Ectodermal cell (in vitro differentiated cells): ENCODE measurements around the gene RCL1.

ENCODE experiments used
- H3K27ac ChIP-seq: 2 replicates; pipeline ENCODE4 v1.7.0; 2013; ENCODE audit warnings: mild to moderate bottlenecking, low read depth, low read length; ENCODE audit not compliant: insufficient read depth, poor library complexity, severe bottlenecking
- H3K27me3 ChIP-seq: 2 replicates; pipeline ENCODE4 v1.7.0; 2013; ENCODE audit warnings: mild to moderate bottlenecking, low read length; ENCODE audit not compliant: insufficient read depth, control insufficient read depth, poor library complexity, severe bottlenecking
- H3K36me3 ChIP-seq: one replicate; pipeline ENCODE4 v1.7.0; 2013; ENCODE audit warnings: low read length; ENCODE audit not compliant: control insufficient read depth, insufficient read depth
- H3K4me1 ChIP-seq: one replicate; pipeline ENCODE4 v1.7.0; 2013; ENCODE audit warnings: low read length; ENCODE audit not compliant: control insufficient read depth, insufficient read depth
- H3K4me3 ChIP-seq: 2 replicates; pipeline ENCODE4 v1.7.0; 2013; ENCODE audit warnings: low read depth, low read length, control low read depth; ENCODE audit not compliant: insufficient read depth
- H3K9me3 ChIP-seq: 2 replicates; pipeline ENCODE4 v1.7.0; 2013; ENCODE audit warnings: mild to moderate bottlenecking, low read length, moderate library complexity; ENCODE audit not compliant: control insufficient read depth
- WGBS, 2 experiments: methylation state at CpG; one replicate each; pipeline ENCODE4 v1.1.7; 2013; ENCODE audit warnings: missing lambda C conversion rate in 2 of 2; 5-methylcytosine and 5-hydroxymethylcytosine counted together

The RCL1 gene

GRCh38 chr9:4796988-4797853 lies 4.5 kb downstream of the RCL1 start:
- H3K27me3 ChIP-seq: no peaks in the 10 kb centered on the region
- H3K36me3 ChIP-seq: no peaks in the 10 kb centered on the region
- no peaks in the 10 kb centered on the region for H3K9me3 ChIP-seq
- H3K27ac ChIP-seq: no peak overlapping the region
- H3K4me1 ChIP-seq: peaks cover 14% of the 10 kb centered on the region
- WGBS, 2 experiments: 91 to 96% methylated on average over 4 of the region's 4 CpGs
- H3K4me3 ChIP-seq: no peak overlapping the region

- whole genome bisulfite sequencing, 2 experiments: 79 to 83% methylated on average over 4 of the region's 4 CpGs
- Histone ChIP-seq H3K4me1 (peaks cover 14% of the 10 kb centered on the region), H3K27ac (no peak overlapping the region), H3K9me3 (no peaks in the 10 kb centered on the region), H3K36me3 (no peaks in the 10 kb centered on the region), H3K4me3 (no peak overlapping the region), H3K27me3 (no peaks in the 10 kb centered on the region)
Measured at GRCh38 chr9:4797854-4798150, 5.1 kb downstream of the RCL1 start.

GRCh38 chr9:4798281-4799032 lies 5.7 kb downstream of the RCL1 start:
- H3K27ac ChIP-seq: no peak overlapping the region
- WGBS, 2 experiments: 86 to 100% methylated on average over 1 to 2 of the region's 2 CpGs
- H3K4me3 ChIP-seq: no peak overlapping the region
- H3K27me3 ChIP-seq: no peaks in the 10 kb centered on the region
- H3K9me3 ChIP-seq: no peaks in the 10 kb centered on the region
- peaks cover 14% of the 10 kb centered on the region for H3K4me1 ChIP-seq
- H3K36me3 ChIP-seq: no peaks in the 10 kb centered on the region

- H3K9me3 ChIP-seq: no peaks in the 10 kb centered on the region
- peaks cover 14% of the 10 kb centered on the region for H3K4me1 ChIP-seq
- H3K27ac ChIP-seq: no peak overlapping the region
- no peaks in the 10 kb centered on the region for H3K27me3 ChIP-seq
- H3K4me3 ChIP-seq: no peak overlapping the region
- 81 to 86% methylated on average over 3 of the region's 3 CpGs for WGBS, 2 experiments
- H3K36me3 ChIP-seq: no peaks in the 10 kb centered on the region
Measured at GRCh38 chr9:4799033-4799430, 6.3 kb downstream of the RCL1 start.

- Histone ChIP-seq H3K27ac (no peak overlapping the region), H3K4me1 (peaks cover 14% of the 10 kb centered on the region), H3K27me3 (no peaks in the 10 kb centered on the region), H3K4me3 (no peak overlapping the region), H3K36me3 (no peaks in the 10 kb centered on the region), H3K9me3 (no peaks in the 10 kb centered on the region)
- 94 to 95% methylated on average over 3 of the region's 3 CpGs for WGBS, 2 experiments
Measured at GRCh38 chr9:4799775-4800174, 7.0 kb downstream of the RCL1 start.

- Histone ChIP-seq H3K27ac (no peak overlapping the region), H3K27me3 (no peaks in the 10 kb centered on the region), H3K9me3 (no peaks in the 10 kb centered on the region), H3K4me3 (no peak overlapping the region), H3K4me1 (peaks cover 14% of the 10 kb centered on the region), H3K36me3 (no peaks in the 10 kb centered on the region)
- WGBS, 2 experiments: 95 to 97% methylated on average over 5 to 6 of the region's 6 CpGs
Measured at GRCh38 chr9:4801156-4801555, 8.4 kb downstream of the RCL1 start.

GRCh38 chr9:4803670-4804530 lies 11.2 kb downstream of the RCL1 start:
- Histone ChIP-seq H3K4me1 (no peaks in the 10 kb centered on the region), H3K9me3 (no peaks in the 10 kb centered on the region), H3K27ac (no peak overlapping the region), H3K4me3 (no peak overlapping the region), H3K36me3 (no peaks in the 10 kb centered on the region), H3K27me3 (no peaks in the 10 kb centered on the region)
- WGBS, 2 experiments: 94% methylated on average over 27 of the region's 27 CpGs

GRCh38 chr9:4804531-4805016 lies 11.8 kb downstream of the RCL1 start:
- H3K27ac ChIP-seq: no peak overlapping the region
- no peaks in the 10 kb centered on the region for H3K4me1 ChIP-seq
- H3K27me3 ChIP-seq: no peaks in the 10 kb centered on the region
- no peaks in the 10 kb centered on the region for H3K9me3 ChIP-seq
- no peaks in the 10 kb centered on the region for H3K36me3 ChIP-seq
- no peak overlapping the region for H3K4me3 ChIP-seq
- WGBS, 2 experiments: 95 to 96% methylated on average over 28 of the region's 28 CpGs

- no peaks in the 10 kb centered on the region for H3K27me3 ChIP-seq
- no peaks in the 10 kb centered on the region for H3K9me3 ChIP-seq
- H3K27ac ChIP-seq: no peak overlapping the region
- H3K36me3 ChIP-seq: no peaks in the 10 kb centered on the region
- H3K4me1 ChIP-seq: no peaks in the 10 kb centered on the region
- no peak overlapping the region for H3K4me3 ChIP-seq
- WGBS, 2 experiments: 78 to 87% methylated on average over 3 of the region's 3 CpGs
Measured at GRCh38 chr9:4805191-4805918, 12.6 kb downstream of the RCL1 start.
